NT2/D1 (cell line): ENCODE measurements around the gene ADAM8.
"Not testable (repeated sequence)": the region's sequence is repeated elsewhere in the genome, so short reads cannot be mapped to it uniquely, and the experiment has no call there.

Experiments
- DNase-seq: peaks from one replicate; pipeline ENCODE4 v3.0.0-alpha.2; 2011; ENCODE audit warnings: low read depth, low spot score
- H3K27me3 ChIP-seq: 2 replicates; pipeline ENCODE4 v1.6.0; 2011; ENCODE audit warnings: mild to moderate bottlenecking; ENCODE audit not compliant: insufficient read length, insufficient read depth
- H3K36me3 ChIP-seq: 2 replicates; pipeline ENCODE4 v1.6.1; 2011; ENCODE audit warnings: mild to moderate bottlenecking, low read length, mixed read lengths; ENCODE audit not compliant: insufficient read depth, insufficient read length
- H3K4me1 ChIP-seq: 2 replicates; pipeline ENCODE4 v1.5.1; 2011; ENCODE audit not compliant: insufficient read depth, insufficient read length
- H3K4me3 ChIP-seq: 2 replicates; pipeline ENCODE4 v1.5.1; 2011; ENCODE audit warnings: low read depth; ENCODE audit not compliant: insufficient read length
- H3K9ac ChIP-seq: 2 replicates; pipeline ENCODE4 v1.6.0; 2011; ENCODE audit warnings: low read depth; ENCODE audit not compliant: insufficient read length
- H3K9me3 ChIP-seq: 2 replicates; pipeline ENCODE4 v1.5.1; 2011; ENCODE audit warnings: mild to moderate bottlenecking, low read length; ENCODE audit not compliant: insufficient read depth
- SUZ12 ChIP-seq: IDR thresholded peaks from 2 replicates; pipeline ENCODE4 v1.6.1; 2011; ENCODE audit not compliant: insufficient read length, insufficient read depth; ENCODE audit errors: extremely low read depth
- YY1 ChIP-seq: IDR thresholded peaks from 2 replicates; pipeline ENCODE4 v1.6.1; 2011; ENCODE audit not compliant: insufficient read length, insufficient read depth
- ZNF274 ChIP-seq: IDR thresholded peaks from 2 replicates; pipeline ENCODE4 v1.6.1; 2011; ENCODE audit warnings: mild to moderate bottlenecking, low read depth, low read length

The ADAM8 gene

DNA sequence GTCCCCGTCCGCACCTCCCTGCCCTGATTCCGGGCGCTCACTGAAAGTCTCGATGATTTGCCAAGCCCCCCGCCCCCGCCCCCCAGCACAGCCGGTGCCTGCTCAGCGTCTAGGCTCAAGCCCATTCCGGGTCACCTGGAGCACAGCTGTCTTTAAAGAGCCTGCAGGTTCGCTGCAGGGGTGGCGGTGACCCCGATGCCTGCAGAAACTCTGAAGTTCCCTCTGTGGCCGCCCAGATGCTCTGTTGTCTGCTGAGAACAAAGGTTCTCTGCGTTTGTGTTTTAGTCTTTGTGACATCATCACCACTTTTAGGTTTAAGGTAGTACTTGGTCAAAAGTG, 38.2 kb downstream of the ADAM8 start:
- TF ChIP-seq YY1 (no peak), ZNF274 (no peak), SUZ12 (no peak)
- Histone ChIP-seq H3K9me3 (no peaks in the 10 kb centered on the region), H3K9ac (peak overlapping the region; percentile 72), H3K4me1 (peaks cover 9% of the 10 kb centered on the region), H3K36me3 (no peaks in the 10 kb centered on the region), H3K27me3 (peaks cover 87% of the 10 kb centered on the region), H3K4me3 (peak overlapping the region; percentile 50)
- no peak for DNase-seq

DNA sequence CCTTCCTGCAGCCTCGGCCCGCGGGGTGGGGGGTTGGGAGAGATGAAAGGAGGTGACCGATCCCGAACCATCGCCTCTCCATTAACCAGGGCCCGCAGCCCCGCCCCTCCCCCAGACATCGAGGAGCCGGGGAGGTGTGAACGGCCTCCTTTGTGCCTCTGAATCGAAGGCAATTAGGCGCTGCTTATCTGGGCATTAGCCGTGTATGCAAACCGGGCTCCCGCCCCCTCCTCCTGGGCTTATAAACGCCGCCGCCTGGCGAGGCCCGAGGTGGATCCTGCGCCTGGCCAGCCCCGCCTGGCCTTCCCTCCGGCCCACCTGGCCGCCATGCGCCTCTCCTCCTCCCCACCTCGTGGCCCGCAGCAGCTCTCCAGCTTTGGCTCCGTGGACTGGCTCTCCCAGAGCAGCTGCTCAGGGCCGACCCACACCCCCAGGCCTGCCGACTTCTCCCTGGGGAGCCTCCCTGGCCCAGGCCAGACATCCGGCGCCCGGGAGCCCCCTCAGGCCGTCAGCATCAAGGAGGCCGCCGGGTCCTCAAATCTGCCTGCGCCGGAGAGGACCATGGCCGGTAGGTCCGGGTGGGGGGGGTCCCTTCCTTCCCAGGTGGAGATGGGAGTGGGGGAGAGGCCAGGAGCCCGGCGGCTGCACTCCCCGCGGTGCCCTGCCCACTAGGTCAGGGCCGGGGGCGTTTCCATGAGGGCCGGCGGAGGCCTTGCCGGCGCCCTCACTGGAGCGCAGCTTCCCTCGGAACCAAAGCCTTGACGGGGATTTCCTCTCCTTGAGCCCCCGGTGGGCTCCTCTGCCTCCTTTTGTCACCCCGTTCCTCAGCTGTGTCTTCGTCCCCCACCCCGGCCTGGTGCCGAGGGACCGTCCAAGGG, 38.8 kb downstream of the ADAM8 start, which contains the start of gene VENTX:
Gene VENTX (plus strand): TSS at position 268 of the 878 bp plus-strand sequence. CDS start 60 bp downstream, at position 328.
- Histone ChIP-seq H3K9ac (peak within 1 kb of the TSS; percentile 72), H3K27me3 (peaks cover 87% of the 10 kb centered on the region)
- TF ChIP-seq ZNF274 = no peak
- TF ChIP-seq SUZ12 = no peak
- no peak for TF ChIP-seq YY1

DNA sequence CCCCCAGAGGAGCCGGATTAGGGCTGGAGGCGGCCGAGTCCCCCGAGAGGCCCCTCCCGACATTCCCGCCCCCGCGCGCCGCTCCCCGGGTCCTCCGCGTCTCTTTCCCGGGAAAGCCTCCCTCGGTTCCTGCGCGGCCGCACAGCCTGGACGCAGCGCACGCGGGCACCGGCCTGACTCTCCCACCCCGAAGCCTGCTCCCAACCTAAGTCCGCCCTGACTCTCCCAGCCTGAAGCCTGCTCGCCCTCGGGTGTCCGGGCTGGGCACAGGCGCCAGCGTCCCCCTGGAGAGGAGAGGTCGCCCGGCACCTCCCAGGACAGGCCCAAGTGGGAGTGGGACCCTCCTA, 39.5 kb downstream of the ADAM8 start:
- Histone ChIP-seq H3K4me1 (peaks cover 12% of the 10 kb centered on the region), H3K4me3 (peak overlapping the region; percentile 54), H3K27me3 (peaks cover 82% of the 10 kb centered on the region), H3K36me3 (no peaks in the 10 kb centered on the region), H3K9ac (peak overlapping the region; percentile 72), H3K9me3 (no peaks in the 10 kb centered on the region)
- no peak for DNase-seq
- TF ChIP-seq YY1 = no peak
- no peak for TF ChIP-seq ZNF274

More for the DNA sequence above, 38.8 kb downstream of the ADAM8 start, which contains the start of gene VENTX:
- Histone ChIP-seq H3K4me1 (peaks cover 12% of the 10 kb centered on the region), H3K9me3 (no peaks in the 10 kb centered on the region), H3K36me3 (no peaks in the 10 kb centered on the region), H3K4me3 (peak within 1 kb of the TSS; percentile 54)
- DNase-seq = peak; percentile 80

DNA sequence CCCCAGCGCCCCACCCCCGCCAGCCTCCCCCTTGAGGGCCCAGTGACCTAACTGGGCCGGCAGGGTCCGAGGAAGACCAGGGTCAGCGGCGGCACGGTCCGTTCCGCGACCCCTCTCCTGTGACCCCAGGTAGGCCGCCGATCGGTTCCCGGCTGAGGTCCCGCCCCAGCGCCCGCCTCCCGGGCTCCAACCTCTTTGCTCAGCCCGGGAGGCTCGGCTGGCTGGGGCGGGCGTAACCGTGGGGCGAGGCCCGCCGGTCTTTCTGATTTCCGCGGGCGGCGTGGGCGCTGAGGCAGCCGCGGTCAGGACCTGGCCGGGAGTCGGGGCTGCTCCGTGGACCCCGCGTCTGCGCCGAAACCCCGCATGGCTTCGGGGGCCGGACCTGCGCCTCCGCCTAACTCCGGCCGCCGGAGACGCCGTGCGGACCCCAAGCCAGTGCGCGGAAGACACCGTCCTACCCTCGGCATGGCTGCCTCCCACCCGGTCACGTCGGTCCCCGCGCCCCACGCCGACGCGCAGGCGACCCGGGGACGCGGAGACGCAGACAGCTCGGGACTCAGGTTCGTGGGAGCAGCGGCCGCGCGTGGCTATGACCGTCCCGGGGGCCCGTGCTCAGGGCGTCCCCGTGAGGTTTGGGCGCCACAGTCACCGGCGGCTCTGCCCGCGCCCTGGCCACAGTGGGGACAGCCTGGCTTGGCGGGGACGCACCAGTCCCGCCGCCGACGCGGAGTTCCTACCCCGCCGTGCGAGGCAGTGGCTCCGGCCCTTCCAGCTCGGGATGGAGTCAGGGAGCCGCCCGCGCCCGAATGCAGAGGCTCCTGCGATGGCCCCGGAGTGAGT, 40.0 kb downstream of the ADAM8 start:
- DNase-seq = no peak
- peak overlapping the region; percentile 54 for H3K4me3 ChIP-seq
- H3K9me3 ChIP-seq = peaks cover 1% of the 10 kb centered on the region; the same call in 1 of the 2 replicates
- TF ChIP-seq YY1 (no peak), SUZ12 (peak; percentile 31)
- H3K27me3 ChIP-seq = peaks cover 80% of the 10 kb centered on the region
- H3K9ac ChIP-seq = peak overlapping the region; percentile 72
- H3K36me3 ChIP-seq = no peaks in the 10 kb centered on the region
- peaks cover 12% of the 10 kb centered on the region for H3K4me1 ChIP-seq

DNA sequence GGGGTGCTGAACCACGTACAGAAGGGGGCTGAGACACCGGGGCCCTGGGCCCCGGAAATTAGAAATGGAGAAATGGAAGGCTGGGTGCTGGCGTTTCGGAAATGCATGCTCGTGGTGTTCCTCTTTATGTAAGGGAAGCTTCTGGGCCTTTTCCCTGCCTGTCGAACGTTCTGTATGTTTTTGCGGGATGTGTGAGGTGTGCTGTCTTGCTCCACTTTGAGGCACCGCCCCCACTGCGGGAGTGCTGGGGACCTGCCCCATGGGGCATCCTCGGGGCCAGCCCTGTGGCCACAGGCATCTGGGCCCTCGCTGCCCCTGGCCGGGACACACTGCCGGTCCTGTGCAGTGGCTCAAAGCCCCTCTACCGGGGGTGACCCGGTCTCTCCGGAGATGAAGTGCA, 40.7 kb downstream of the ADAM8 start:
- TF ChIP-seq ZNF274 (no peak), SUZ12 (no peak), YY1 (no peak)
- Histone ChIP-seq H3K27me3 (peaks cover 79% of the 10 kb centered on the region), H3K9me3 (peaks cover 7% of the 10 kb centered on the region; the same call in 1 of the 2 replicates), H3K36me3 (no peaks in the 10 kb centered on the region), H3K4me3 (peak overlapping the region; percentile 24), H3K9ac (no peak overlapping the region), H3K4me1 (peaks cover 14% of the 10 kb centered on the region)
- no peak for DNase-seq

DNA sequence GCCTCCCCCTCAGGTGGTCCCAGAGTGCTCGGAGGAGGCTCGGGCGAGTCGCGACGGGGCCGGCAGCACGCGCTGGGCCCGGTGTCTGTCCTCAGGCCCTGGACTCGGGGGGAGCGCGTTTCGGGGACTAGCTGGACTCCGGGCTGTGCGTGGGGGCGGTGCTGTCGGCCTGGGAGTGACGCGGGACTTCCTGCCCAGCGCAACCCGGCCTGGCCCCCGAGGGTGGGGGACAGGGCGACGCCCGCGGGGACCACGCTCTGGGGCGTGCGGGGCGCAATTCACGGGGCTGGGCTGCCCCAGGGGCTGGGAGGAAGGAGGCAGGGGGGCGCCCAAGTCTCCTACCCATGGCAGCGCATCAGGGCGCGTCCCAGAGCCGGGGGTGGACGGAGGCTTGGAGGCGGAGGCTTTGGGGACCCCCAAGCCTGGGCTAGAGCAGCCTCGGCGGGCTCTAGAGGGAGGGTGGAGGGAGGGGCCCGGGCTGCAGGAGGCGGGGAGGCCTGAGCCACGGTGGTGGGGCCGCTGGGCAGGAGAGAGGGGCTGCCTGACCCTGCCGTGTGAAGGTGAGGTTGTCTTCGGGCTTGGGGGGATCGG, 41.3 kb downstream of the ADAM8 start:
- no peak overlapping the region for H3K4me3 ChIP-seq

DNA sequence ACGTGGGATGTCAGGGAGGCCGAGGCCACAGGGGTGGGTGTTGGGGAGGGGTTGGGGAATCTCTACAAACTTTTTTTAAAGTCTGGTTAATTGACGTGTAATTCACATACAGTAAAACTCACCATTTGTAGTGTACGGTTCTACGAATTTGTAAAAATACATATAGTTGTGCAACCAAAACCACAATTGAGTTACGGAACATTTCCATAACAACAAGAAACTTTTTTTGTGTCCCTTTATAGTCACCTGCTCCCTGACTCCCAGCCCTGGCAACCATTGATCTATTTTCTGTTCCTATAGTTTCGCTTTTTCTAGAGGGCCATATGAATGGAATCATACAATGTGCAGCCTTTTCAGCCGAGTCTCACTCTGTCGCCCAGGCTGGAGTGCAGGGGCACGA, 41.9 kb downstream of the ADAM8 start:
- H3K9ac ChIP-seq, H3K4me3 ChIP-seq, DNase-seq, H3K9me3 ChIP-seq, H3K36me3 ChIP-seq: not testable (repeated sequence)
- peaks cover 82% of the 10 kb centered on the region for H3K27me3 ChIP-seq
- peaks cover 14% of the 10 kb centered on the region for H3K4me1 ChIP-seq

More for the DNA sequence above, 41.3 kb downstream of the ADAM8 start:
- H3K4me1 ChIP-seq = peaks cover 14% of the 10 kb centered on the region
- peaks cover 7% of the 10 kb centered on the region; the same call in 1 of the 2 replicates for H3K9me3 ChIP-seq
- no peak for DNase-seq
- H3K9ac ChIP-seq = no peak overlapping the region
- H3K27me3 ChIP-seq = peaks cover 83% of the 10 kb centered on the region
- H3K36me3 ChIP-seq = no peaks in the 10 kb centered on the region
- TF ChIP-seq ZNF274 = no peak
- no peak for TF ChIP-seq YY1
- TF ChIP-seq SUZ12 = no peak
